Activated B cell treated with CpG ODN at 0.5 μM for 24 hours (primary cell): Measurements from ENCODE around the gene KCTD5. TPM values are rescaled to one million over a fixed set of nuclear protein-coding genes. Genes with fewer than 3 reads are reported as not detected.

ENCODE experiments used
- ATAC-seq: fragments of 200-7000 bp; cut with Tn5 transposase; one replicate; pipeline ENCODE4 v1.10.0; 2021; ENCODE audit warnings: low read depth, mild to moderate bottlenecking, moderate library complexity
- CTCF ChIA-PET: fragments of 350-600 bp; sonication (Branson Sonifier 250); formaldehyde crosslinking; loops from one replicate; lab custom pipeline; 2021; ENCODE audit warnings: antibody characterized with exemption; lab: Charles Lee
- POLR2A ChIA-PET: fragments of 350-600 bp; sonication (Branson Sonifier 250); formaldehyde crosslinking; loops from one replicate; lab custom pipeline; 2021; ENCODE audit warnings: antibody characterized with exemption; lab: Charles Lee
- DNase-seq: peaks from one replicate; pipeline ENCODE4 v3.0.0; 2022
- H3K27ac Mint-ChIP-seq: one replicate; pipeline ENCODE4 v1.8.0; 2020; ENCODE audit warnings: mixed read lengths
- H3K27me3 Mint-ChIP-seq: one replicate; pipeline ENCODE4 v1.8.0; 2021; ENCODE audit warnings: mixed read lengths
- H3K36me3 Mint-ChIP-seq: one replicate; pipeline ENCODE4 v1.8.0; 2021; ENCODE audit warnings: low read depth, mixed read lengths
- H3K4me1 Mint-ChIP-seq: one replicate; pipeline ENCODE4 v1.8.0; 2021; ENCODE audit warnings: mixed read lengths
- H3K4me3 Mint-ChIP-seq: one replicate; pipeline ENCODE4 v1.8.0; 2020; ENCODE audit warnings: mild to moderate bottlenecking, mixed read lengths
- H3K9me3 Mint-ChIP-seq: one replicate; pipeline ENCODE4 v1.8.0; 2020; ENCODE audit warnings: mixed read lengths
- intact Hi-C: fragments of 100-400 bp; cut with micrococcal nuclease; formaldehyde crosslinking; loops from one replicate; pipeline ENCODE4 v1.15.1; 2024
- total RNA-seq: library from RNA; stranded (reverse); gene quantifications from 2 replicates; pipeline ENCODE4 v1.2.3, GENCODE V29; 2022
- TF ChIP-seq, protein P1 (sequence below): fragments of 200-600 bp; IDR thresholded peaks from one replicate; pipeline ENCODE4 v1.8.0; 2022; ENCODE audit warnings: antibody characterized with exemption, mild to moderate bottlenecking

KCTD5 gene
- total RNA-seq, 1 donor from 2014 or later = 30.3 TPM

DNA sequence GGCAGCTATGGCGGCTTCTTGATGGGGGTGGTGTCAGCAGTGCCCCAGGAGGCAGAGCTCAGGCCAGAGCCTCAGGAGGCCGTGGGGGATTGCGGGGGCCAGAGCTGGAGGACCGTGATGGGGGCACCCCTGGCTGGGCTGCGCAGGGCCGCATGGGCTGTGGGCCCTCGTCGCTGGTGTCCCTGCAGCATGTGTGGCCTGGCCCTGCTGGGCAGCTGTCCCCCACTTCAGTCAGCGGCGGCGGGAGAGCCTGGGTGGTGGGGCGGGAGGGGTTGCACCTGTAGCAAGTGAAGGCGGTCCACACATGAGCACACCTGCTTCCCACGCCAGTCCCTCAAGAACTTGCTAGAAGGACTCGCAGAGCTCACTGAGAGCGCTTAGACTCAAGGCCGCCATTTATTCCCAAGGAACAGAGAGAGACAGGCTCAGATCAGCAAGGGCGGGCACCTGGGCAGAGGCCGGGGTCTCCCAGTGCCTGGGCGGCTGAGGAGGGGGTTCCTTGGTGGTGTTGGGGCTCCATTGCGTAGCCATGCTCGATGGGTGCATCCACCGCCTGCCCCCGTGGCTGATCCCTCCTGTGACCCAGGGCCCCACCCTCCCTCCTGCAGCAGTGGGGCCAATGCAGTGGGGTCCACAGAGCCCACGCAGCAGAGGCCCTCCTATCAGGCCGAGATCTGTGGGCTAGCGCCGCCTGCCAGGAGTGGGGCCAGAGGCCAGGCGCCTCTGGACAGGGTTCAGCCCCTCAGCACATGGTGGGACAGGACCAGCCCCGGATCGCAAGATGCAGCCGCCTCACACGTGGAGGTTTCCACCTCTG lies 22.1 kb downstream of the KCTD5 start:
- H3K4me3 Mint-ChIP-seq = no peak overlapping the region
- intact Hi-C loops = no loop called here
- H3K27me3 Mint-ChIP-seq = no peaks in the 10 kb centered on the region
- DNase-seq = no peak
- POLR2A ChIA-PET = no interaction called here
- no peak for ATAC-seq
- no peaks in the 10 kb centered on the region for H3K4me1 Mint-ChIP-seq
- TF ChIP-seq, protein P1, sequence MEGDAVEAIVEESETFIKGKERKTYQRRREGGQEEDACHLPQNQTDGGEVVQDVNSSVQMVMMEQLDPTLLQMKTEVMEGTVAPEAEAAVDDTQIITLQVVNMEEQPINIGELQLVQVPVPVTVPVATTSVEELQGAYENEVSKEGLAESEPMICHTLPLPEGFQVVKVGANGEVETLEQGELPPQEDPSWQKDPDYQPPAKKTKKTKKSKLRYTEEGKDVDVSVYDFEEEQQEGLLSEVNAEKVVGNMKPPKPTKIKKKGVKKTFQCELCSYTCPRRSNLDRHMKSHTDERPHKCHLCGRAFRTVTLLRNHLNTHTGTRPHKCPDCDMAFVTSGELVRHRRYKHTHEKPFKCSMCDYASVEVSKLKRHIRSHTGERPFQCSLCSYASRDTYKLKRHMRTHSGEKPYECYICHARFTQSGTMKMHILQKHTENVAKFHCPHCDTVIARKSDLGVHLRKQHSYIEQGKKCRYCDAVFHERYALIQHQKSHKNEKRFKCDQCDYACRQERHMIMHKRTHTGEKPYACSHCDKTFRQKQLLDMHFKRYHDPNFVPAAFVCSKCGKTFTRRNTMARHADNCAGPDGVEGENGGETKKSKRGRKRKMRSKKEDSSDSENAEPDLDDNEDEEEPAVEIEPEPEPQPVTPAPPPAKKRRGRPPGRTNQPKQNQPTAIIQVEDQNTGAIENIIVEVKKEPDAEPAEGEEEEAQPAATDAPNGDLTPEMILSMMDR = no peak
- no peaks in the 10 kb centered on the region for H3K9me3 Mint-ChIP-seq
- no peak overlapping the region for H3K27ac Mint-ChIP-seq
- CTCF ChIA-PET = no interaction called here
- peaks cover 54% of the 10 kb centered on the region for H3K36me3 Mint-ChIP-seq

DNA sequence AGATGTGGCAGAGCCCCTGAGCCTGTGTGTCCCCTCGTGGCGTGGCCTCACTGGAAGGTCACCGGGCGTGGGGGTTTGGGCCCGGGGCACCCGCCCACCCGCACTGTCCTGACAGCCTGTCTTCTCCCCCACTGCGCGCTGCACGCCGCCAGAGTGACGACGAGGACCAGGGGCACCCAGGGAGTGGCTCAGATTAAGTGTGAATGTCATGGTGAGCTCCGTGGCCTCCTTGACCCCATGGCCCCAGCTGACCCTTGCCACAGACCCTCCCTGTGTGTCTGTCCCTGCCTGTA lies 22.6 kb downstream of the KCTD5 start:
- Mint-ChIP-seq H3K36me3 (peaks cover 49% of the 10 kb centered on the region), H3K4me1 (no peaks in the 10 kb centered on the region), H3K27me3 (no peaks in the 10 kb centered on the region), H3K4me3 (no peak overlapping the region), H3K9me3 (no peaks in the 10 kb centered on the region), H3K27ac (no peak overlapping the region)
- intact Hi-C loops = no loop called here
- TF ChIP-seq, protein P1 = no peak
- no peak for DNase-seq
- ChIA-PET POLR2A (no interaction called here), CTCF (no interaction called here)
- ATAC-seq = no peak

DNA sequence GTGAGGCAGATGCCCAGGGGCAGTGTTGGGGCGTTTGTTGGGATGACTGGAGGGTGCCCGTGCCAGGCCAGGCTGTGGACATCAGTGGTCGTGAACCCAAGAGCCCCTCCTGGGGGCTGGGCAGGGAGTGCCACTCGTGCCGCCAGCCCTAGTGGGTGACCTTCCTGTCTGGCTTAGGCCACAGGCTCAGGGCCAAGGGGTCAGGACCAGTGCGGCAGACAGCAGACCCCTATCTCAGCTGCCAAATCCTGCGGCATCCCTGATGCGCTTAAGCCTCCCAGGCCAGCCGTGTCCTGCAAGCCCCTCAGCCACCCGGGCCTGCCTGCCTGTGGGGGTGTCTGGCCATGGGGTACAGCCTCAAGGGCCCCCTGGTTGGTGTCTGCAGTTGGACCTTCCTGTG lies 23.0 kb downstream of the KCTD5 start:
- no peaks in the 10 kb centered on the region for H3K9me3 Mint-ChIP-seq
- no peak overlapping the region for H3K4me3 Mint-ChIP-seq
- TF ChIP-seq, protein P1 = no peak
- ChIA-PET CTCF (no interaction called here), POLR2A (no interaction called here)
- peaks cover 46% of the 10 kb centered on the region for H3K36me3 Mint-ChIP-seq
- intact Hi-C loops = no loop called here
- H3K4me1 Mint-ChIP-seq = no peaks in the 10 kb centered on the region
- ATAC-seq (no peak), DNase-seq (no peak)
- no peaks in the 10 kb centered on the region for H3K27me3 Mint-ChIP-seq
- H3K27ac Mint-ChIP-seq = no peak overlapping the region

DNA sequence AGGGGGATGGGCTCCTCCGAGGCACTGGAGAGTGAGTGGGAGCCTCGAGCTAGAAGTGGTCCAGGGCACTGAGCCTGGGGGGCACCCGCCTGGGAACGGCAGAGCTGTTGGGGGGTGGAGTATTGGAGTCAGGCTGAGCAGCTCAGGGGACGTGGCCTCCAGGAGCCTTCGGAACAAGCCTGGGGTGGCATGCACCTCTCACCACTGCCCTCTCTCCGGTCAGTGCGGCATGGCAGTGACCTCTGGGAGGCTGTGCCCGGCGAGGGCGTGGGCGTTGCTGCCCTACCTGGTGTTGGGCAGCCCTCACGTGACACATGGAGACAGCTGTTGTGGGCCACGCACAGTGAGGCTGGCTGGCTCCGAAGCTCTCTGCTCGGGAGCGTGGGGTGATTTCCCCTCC lies 23.8 kb downstream of the KCTD5 start:
- intact Hi-C loops = no loop called here
- CTCF ChIA-PET = no interaction called here
- POLR2A ChIA-PET = no interaction called here
- H3K4me3 Mint-ChIP-seq = no peak overlapping the region
- no peaks in the 10 kb centered on the region for H3K9me3 Mint-ChIP-seq
- H3K36me3 Mint-ChIP-seq = peaks cover 38% of the 10 kb centered on the region
- TF ChIP-seq, protein P1 = no peak
- no peaks in the 10 kb centered on the region for H3K4me1 Mint-ChIP-seq
- ATAC-seq (no peak), DNase-seq (no peak)
- no peak overlapping the region for H3K27ac Mint-ChIP-seq
- no peaks in the 10 kb centered on the region for H3K27me3 Mint-ChIP-seq

DNA sequence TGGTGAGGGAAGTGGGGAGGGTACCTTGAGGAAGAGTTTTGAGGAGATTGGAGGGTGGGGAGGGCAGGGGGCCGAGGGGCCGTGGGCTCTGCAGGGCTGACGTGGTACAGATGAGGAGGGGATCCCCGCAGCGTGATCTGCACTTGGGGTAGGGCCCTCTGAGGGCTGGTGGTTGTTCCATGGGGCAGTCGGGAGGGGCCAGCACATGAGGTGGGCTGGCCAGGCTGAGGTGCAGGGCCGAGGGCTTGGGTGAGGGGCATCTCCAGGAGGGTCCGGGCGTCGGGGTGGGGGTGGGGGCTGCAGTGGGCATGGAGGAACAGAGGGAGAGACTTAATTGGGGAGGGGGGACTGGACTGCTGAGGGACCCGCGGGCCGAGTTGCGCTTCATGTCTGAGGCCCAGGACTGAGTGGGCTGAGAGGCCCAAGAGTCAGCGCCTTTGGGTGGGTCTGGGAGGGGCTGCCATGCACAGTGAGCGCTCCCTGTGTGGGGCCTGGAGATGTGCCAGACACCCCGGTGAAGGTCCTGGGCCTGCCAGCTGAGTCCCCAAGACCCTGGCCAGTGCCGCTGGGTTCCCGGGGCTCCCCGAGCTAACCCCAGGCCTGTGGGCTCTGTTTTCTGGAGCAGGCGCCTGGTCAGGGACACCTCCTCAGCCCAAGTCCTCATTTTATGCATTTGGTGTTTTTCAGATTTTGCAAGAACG lies 24.4 kb downstream of the KCTD5 start:
- POLR2A ChIA-PET = no interaction called here
- Mint-ChIP-seq H3K27me3 (no peaks in the 10 kb centered on the region), H3K27ac (no peak overlapping the region), H3K9me3 (no peaks in the 10 kb centered on the region), H3K4me3 (no peak overlapping the region), H3K4me1 (no peaks in the 10 kb centered on the region), H3K36me3 (peaks cover 35% of the 10 kb centered on the region)
- TF ChIP-seq, protein P1 = no peak
- no peak for DNase-seq
- intact Hi-C loops = no loop called here
- ATAC-seq = no peak
- CTCF ChIA-PET = no interaction called here
